Suprapubic skin (tissue), 4 donors: ENCODE results near the gene SERTAD4. TPM values are rescaled to one million over a fixed set of nuclear protein-coding genes. Genes with fewer than 3 reads are reported as not detected.

Experiments used
- DNase-seq, 2 donors: peaks; one replicate each; pipeline ENCODE4 v3.0.0-alpha.2; 2019; ENCODE audit warnings: low spot score in 2 of 2
- H3K27ac ChIP-seq: fragments of 200-600 bp; sonication (generic); one replicate; pipeline ENCODE4 v1.5.1; 2019
- H3K27me3 ChIP-seq: fragments of 200-600 bp; sonication (generic); one replicate; pipeline ENCODE4 v1.5.1; 2019
- H3K36me3 ChIP-seq: fragments of 200-600 bp; sonication (generic); one replicate; pipeline ENCODE4 v1.5.1; 2019
- H3K4me1 ChIP-seq: fragments of 200-600 bp; sonication (generic); one replicate; pipeline ENCODE4 v1.5.1; 2019
- H3K4me3 ChIP-seq: fragments of 200-600 bp; sonication (generic); one replicate; pipeline ENCODE4 v1.5.1; 2019; ENCODE audit warnings: mild to moderate bottlenecking
- H3K9me3 ChIP-seq: fragments of 200-600 bp; sonication (generic); one replicate; pipeline ENCODE4 v1.5.1; 2019
- EP300 ChIP-seq: sonication (generic); formaldehyde crosslinking; IDR thresholded peaks from one replicate; pipeline ENCODE4 v1.6.1; 2017; ENCODE audit warnings: antibody characterized with exemption
- POLR2A ChIP-seq, 2 donors: fragments of 450-650 bp; IDR thresholded peaks; one replicate each; pipeline ENCODE4 v1.6.1; 2017; ENCODE audit warnings: antibody characterized with exemption in 2 of 2, mild to moderate bottlenecking in 2 of 2, moderate library complexity in 2 of 2
- POLR2AphosphoS5 ChIP-seq, 3 donors: sonication (generic); formaldehyde crosslinking; IDR thresholded peaks; one replicate each; pipeline ENCODE4 v1.6.1; 2017; ENCODE audit warnings: antibody characterized with exemption in 3 of 3
- WGBS: methylation state at CpG from one replicate; pipeline ENCODE4 v1.1.5; 2018; 5-methylcytosine and 5-hydroxymethylcytosine counted together
- total RNA-seq, 4 donors: library from RNA; depleted of rRNA; stranded (reverse); fragments of >200 nt; gene quantifications; one replicate each; pipeline ENCODE4 v1.1.0, GENCODE V29; 2016
- TF ChIP-seq, protein P1 (sequence below), 2 donors: fragments of 200-600 bp in 1 of 2; fragments of 450-650 bp in 1 of 2; sonication (generic) in 1 of 2; IDR thresholded peaks; one replicate each; pipeline ENCODE4 v1.5.1; 2016 to 2019; ENCODE audit warnings: antibody characterized with exemption in 2 of 2, mild to moderate bottlenecking in 1 of 2, moderate library complexity in 1 of 2

Gene SERTAD4
- total RNA-seq, 4 donors from 2014 or later: 8.5 to 24.1 (median 16.8) TPM

DNA sequence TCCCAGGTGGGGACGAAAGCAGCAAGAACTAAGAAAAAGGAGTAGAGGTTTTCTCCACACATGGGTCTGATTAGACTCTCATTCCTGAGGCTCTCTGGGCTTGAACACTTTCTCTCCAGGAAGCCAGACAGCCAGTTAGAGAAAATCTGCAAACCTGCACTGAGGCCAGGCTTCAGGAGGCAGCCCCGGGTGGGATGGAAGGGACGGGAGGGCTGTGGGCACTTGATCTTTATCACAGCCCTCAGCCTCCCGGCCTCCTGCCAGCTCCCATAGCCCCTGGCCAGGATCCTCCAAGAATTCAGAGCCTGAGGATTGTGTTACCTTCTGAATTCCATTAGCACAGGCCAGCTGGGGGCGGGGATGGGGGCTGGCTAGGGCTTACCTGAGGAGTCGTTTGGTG, 40.1 kb downstream of the SERTAD4 start:
- DNase-seq: no peak
- Histone ChIP-seq H3K36me3 (no peaks in the 10 kb centered on the region), H3K27me3 (no peaks in the 10 kb centered on the region), H3K27ac (no peak overlapping the region), H3K4me1 (no peaks in the 10 kb centered on the region), H3K9me3 (no peaks in the 10 kb centered on the region), H3K4me3 (no peak overlapping the region)
- WGBS: 38% methylated on average over 5 of the region's 6 CpGs
- no peak for TF ChIP-seq POLR2AphosphoS5 (IDR thresholded peaks at IDR 0.05)
- TF ChIP-seq, protein P1, sequence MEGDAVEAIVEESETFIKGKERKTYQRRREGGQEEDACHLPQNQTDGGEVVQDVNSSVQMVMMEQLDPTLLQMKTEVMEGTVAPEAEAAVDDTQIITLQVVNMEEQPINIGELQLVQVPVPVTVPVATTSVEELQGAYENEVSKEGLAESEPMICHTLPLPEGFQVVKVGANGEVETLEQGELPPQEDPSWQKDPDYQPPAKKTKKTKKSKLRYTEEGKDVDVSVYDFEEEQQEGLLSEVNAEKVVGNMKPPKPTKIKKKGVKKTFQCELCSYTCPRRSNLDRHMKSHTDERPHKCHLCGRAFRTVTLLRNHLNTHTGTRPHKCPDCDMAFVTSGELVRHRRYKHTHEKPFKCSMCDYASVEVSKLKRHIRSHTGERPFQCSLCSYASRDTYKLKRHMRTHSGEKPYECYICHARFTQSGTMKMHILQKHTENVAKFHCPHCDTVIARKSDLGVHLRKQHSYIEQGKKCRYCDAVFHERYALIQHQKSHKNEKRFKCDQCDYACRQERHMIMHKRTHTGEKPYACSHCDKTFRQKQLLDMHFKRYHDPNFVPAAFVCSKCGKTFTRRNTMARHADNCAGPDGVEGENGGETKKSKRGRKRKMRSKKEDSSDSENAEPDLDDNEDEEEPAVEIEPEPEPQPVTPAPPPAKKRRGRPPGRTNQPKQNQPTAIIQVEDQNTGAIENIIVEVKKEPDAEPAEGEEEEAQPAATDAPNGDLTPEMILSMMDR (IDR thresholded peaks at IDR 0.05): no peak
- TF ChIP-seq POLR2A (IDR thresholded peaks at IDR 0.05): no peak
- TF ChIP-seq EP300: no peak

DNA sequence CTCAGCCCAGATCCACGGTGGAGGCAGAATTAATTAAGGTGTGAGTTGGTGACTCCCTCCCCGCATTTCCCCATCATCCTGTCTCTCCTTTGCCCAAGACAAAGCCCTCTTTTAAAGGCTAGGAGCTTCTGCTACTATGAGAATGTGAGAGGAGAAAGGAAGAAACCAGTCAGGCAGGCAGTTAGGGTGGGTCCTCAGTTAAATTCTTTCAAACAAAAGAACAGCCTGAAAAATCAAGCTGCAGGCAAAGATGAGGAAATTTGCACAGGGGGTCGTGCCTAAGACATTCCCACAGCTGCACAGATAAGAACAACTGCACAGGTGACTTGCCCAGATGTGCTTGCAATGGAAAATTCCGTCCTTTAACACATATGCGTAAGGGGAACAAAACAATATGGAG, 47.6 kb downstream of the SERTAD4 start:
- Histone ChIP-seq H3K4me3 (no peak overlapping the region), H3K27me3 (no peaks in the 10 kb centered on the region), H3K4me1 (no peaks in the 10 kb centered on the region), H3K9me3 (peaks cover 17% of the 10 kb centered on the region), H3K27ac (no peak overlapping the region), H3K36me3 (no peaks in the 10 kb centered on the region)
- no peak for TF ChIP-seq EP300
- TF ChIP-seq POLR2A (IDR thresholded peaks at IDR 0.05): no peak
- TF ChIP-seq, protein P1 (IDR thresholded peaks at IDR 0.05): no peak
- TF ChIP-seq POLR2AphosphoS5 (IDR thresholded peaks at IDR 0.05): no peak
- no peak for DNase-seq
- 82% methylated on average over 5 of the region's 5 CpGs for WGBS

DNA sequence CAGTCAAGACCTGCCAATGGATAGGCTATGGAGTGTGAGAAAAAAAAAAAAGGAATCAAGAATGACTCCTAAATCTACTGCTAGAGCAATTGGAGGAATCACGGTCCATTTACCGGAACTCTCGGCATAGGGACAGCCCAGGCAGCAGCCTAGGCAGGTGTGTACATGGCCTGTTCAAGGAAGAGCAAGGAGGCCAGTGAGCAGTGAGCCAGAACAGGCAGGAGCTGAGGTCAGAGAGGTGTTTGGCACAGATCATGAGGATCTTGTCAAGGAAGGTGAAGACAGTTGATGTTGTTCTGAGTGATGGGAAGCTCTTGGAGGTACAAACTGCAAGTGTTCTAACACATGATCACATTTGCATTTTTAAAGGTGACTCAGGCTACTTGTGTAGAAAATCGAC, 55.5 kb downstream of the SERTAD4 start:
- Histone ChIP-seq H3K27ac (no peak overlapping the region), H3K4me3 (no peak overlapping the region), H3K9me3 (no peaks in the 10 kb centered on the region), H3K36me3 (no peaks in the 10 kb centered on the region), H3K4me1 (peaks cover 21% of the 10 kb centered on the region), H3K27me3 (no peaks in the 10 kb centered on the region)
- TF ChIP-seq POLR2AphosphoS5 (IDR thresholded peaks at IDR 0.05) (no peak), EP300 (no peak), POLR2A (IDR thresholded peaks at IDR 0.05) (no peak)
- TF ChIP-seq, protein P1 (IDR thresholded peaks at IDR 0.05): no peak
- WGBS: 90% methylated on average over 4 of the region's 4 CpGs
- DNase-seq: no peak

DNA sequence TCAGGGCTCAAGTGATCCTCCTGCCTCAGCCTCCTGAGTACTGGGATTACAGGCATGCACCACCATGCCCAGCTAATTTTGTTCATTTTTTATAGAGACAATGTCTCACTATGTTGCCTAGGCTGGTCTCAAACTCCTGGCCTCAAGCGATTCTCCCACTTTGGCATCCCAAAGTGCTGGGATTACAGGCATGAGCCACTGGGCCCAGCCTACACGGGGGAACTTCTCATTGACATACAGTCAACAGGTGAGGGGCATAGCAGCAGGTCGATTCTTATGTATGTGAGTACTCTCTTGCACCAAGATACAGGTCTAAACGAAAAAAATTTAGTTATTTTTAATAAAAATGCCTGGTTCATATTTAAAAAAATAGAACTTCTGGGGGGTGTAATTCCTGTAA, 56.7 kb downstream of the SERTAD4 start:
- TF ChIP-seq POLR2A (IDR thresholded peaks at IDR 0.05): no peak
- TF ChIP-seq, protein P1 (IDR thresholded peaks at IDR 0.05): no peak
- no peak for TF ChIP-seq EP300
- TF ChIP-seq POLR2AphosphoS5 (IDR thresholded peaks at IDR 0.05): no peak
- Histone ChIP-seq H3K36me3 (no peaks in the 10 kb centered on the region), H3K27me3 (no peaks in the 10 kb centered on the region), H3K4me3 (no peak overlapping the region), H3K27ac (no peak overlapping the region), H3K4me1 (peaks cover 29% of the 10 kb centered on the region), H3K9me3 (no peaks in the 10 kb centered on the region)
- WGBS: 90% methylated on average over 4 of the region's 4 CpGs
- no peak for DNase-seq

DNA sequence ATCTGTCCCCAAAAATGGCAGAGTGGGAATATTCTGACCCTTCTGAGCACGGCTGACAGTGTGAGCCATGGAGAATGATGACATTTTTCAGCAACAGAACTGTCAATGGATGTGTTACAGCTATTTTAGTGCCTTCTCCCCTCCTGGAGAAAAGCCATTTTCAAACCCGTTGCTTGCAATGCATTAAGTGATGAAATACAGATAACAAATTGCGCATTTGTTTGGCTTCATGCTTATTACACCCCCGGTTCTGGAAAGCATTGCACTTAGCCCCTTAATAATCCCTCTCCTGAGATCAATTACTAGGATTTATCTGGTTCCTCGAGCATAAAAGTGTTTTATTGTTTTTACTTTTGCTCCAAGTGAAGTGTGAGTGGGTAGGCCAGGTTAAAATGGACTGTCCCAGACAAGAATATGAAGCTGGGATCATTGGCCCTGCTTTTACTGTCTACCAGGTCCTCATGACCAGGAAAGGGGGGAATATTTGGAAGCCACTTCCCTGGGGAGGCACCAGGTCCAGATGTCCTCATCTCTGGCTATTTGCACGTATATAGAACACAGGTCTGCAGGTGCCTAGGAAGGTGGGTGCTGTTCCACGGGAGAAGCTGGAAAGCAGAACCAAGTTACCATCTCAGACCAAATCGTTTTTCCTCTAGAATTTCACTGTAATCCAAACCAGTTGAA, 58.6 kb downstream of the SERTAD4 start:
- H3K4me3 ChIP-seq: no peak overlapping the region
- no peak for DNase-seq
- H3K9me3 ChIP-seq: no peaks in the 10 kb centered on the region
- peak overlapping the region; percentile 74 for H3K27ac ChIP-seq
- 39% methylated on average over 8 of the region's 8 CpGs for WGBS
- H3K36me3 ChIP-seq: no peaks in the 10 kb centered on the region
- H3K27me3 ChIP-seq: no peaks in the 10 kb centered on the region
- peaks cover 48% of the 10 kb centered on the region for H3K4me1 ChIP-seq
- TF ChIP-seq POLR2A (IDR thresholded peaks at IDR 0.05) (no peak), POLR2AphosphoS5 (IDR thresholded peaks at IDR 0.05) (no peak), EP300 (no peak)
- TF ChIP-seq, protein P1 (IDR thresholded peaks at IDR 0.05): no peak
